SU-DHL-6 (cell line): ENCODE data around the gene MS4A6A.

Source experiments
- H2AFZ ChIP-seq: fragments of 200-600 bp; sonication (generic); 2 replicates; pipeline ENCODE4 v1.6.1; 2014; ENCODE audit warnings: low read depth, mild to moderate bottlenecking, moderate library complexity, mixed read lengths, antibody characterized with exemption, low read length; ENCODE audit not compliant: severe bottlenecking
- H3F3A ChIP-seq: fragments of 200-600 bp; shearing (Covaris generic); 2 replicates; pipeline ENCODE4 v1.6.0; 2016; ENCODE audit warnings: antibody characterized with exemption, mild to moderate bottlenecking; ENCODE audit not compliant: insufficient read depth
- H3K27ac ChIP-seq: fragments of 200-600 bp; sonication (generic); 2 replicates; pipeline ENCODE4 v1.5.1; 2016; ENCODE audit warnings: low read depth, mild to moderate bottlenecking, low read length, moderate library complexity, mixed read lengths
- H3K27me3 ChIP-seq: fragments of 200-600 bp; sonication (generic), shearing (Covaris generic); 2 replicates; pipeline ENCODE4 v1.6.0; 2014; ENCODE audit warnings: mild to moderate bottlenecking, low read length
- H3K36me3 ChIP-seq: fragments of 200-600 bp; sonication (generic); 2 replicates; pipeline ENCODE4 v1.6.1; 2014; ENCODE audit warnings: mild to moderate bottlenecking, low read length, mixed read lengths
- H3K4me2 ChIP-seq: fragments of 300-600, 200-600 bp; shearing (Covaris generic), sonication (generic); 2 replicates; pipeline ENCODE4 v1.6.0; 2014; ENCODE audit warnings: low read length, low read depth, mild to moderate bottlenecking; ENCODE audit not compliant: poor library complexity, severe bottlenecking
- H3K4me3 ChIP-seq: fragments of 200-600 bp; sonication (generic); 2 replicates; pipeline ENCODE4 v1.5.1; 2014; ENCODE audit warnings: antibody characterized with exemption, low read length, mild to moderate bottlenecking, mixed read lengths; ENCODE audit not compliant: insufficient read depth, poor library complexity, severe bottlenecking
- H3K79me2 ChIP-seq: fragments of 200-600 bp; sonication (generic); 2 replicates; pipeline ENCODE4 v1.6.1; 2014; ENCODE audit warnings: mild to moderate bottlenecking, low read length, moderate library complexity; ENCODE audit not compliant: insufficient read depth
- H3K9ac ChIP-seq: fragments of 200-600 bp; sonication (generic); 2 replicates; pipeline ENCODE4 v1.7.0; 2014; ENCODE audit warnings: mild to moderate bottlenecking, low read length
- H3K9me2 ChIP-seq: fragments of 200-600 bp; sonication (generic); replicated peaks from 2 replicates; pipeline ENCODE4 v1.6.1; 2014; ENCODE audit warnings: low read length; ENCODE audit not compliant: insufficient read depth
- H3K9me3 ChIP-seq: fragments of 200-600 bp; sonication (generic); 2 replicates; pipeline ENCODE4 v1.6.1; 2014; ENCODE audit warnings: low read length, mixed read lengths; ENCODE audit not compliant: insufficient read depth
- H4K20me1 ChIP-seq: fragments of 200-600 bp; sonication (generic); 2 replicates; pipeline ENCODE4 v1.6.1; 2014; ENCODE audit warnings: low read depth, mild to moderate bottlenecking, antibody characterized with exemption, low read length, moderate library complexity, mixed read lengths
- CTCF ChIP-seq: fragments of 200-600 bp; sonication (generic); IDR thresholded peaks from one replicate; pipeline ENCODE4 v1.5.1; 2017; ENCODE audit warnings: antibody characterized with exemption, mild to moderate bottlenecking, low read length, moderate library complexity; ENCODE audit not compliant: insufficient read depth, poor library complexity, severe bottlenecking
- EZH2phosphoT487 ChIP-seq: fragments of 200-600 bp; sonication (generic), shearing (Covaris generic); conservative IDR thresholded peaks from 2 replicates; pipeline ENCODE4 v1.6.1; 2018; ENCODE audit warnings: mild to moderate bottlenecking, antibody characterized with exemption, low read length, moderate library complexity, mixed read lengths

The MS4A6A gene

GRCh38 chr11:60211206-60211605, 28.3 kb upstream of the MS4A6A start:
- H4K20me1 ChIP-seq: no peaks in the 10 kb centered on the region
- no peak overlapping the region for H3K9ac ChIP-seq
- TF ChIP-seq EZH2phosphoT487 (no peak), CTCF (no peak)
- no peaks in the 10 kb centered on the region for H3K36me3 ChIP-seq
- H3K4me3 ChIP-seq: no peak overlapping the region
- no peak overlapping the region for H3K4me2 ChIP-seq
- no peak overlapping the region for H2AFZ ChIP-seq
- no peaks in the 10 kb centered on the region for H3K9me2 ChIP-seq
- H3F3A ChIP-seq: no peaks in the 10 kb centered on the region
- no peaks in the 10 kb centered on the region for H3K9me3 ChIP-seq
- no peaks in the 10 kb centered on the region for H3K27me3 ChIP-seq
- no peaks in the 10 kb centered on the region for H3K79me2 ChIP-seq
- H3K27ac ChIP-seq: no peak overlapping the region

DNA sequence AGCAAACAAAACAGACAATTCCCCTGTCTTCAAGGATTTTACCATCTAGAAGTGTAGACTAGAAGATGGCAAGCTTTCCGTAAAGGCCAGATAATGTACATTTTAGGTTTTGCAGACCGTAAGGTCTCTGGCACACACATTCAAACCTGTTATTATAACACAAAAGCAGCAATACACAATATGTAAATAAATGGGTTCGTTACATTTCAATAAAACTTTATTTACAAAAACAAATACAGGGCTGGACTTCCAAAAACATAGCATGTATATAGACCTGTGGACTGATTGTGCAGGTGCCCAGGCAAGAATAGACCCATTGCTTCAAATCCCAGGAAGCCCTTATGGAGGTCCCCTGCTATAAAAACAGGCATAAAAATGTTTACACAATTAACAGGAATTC, 27.1 kb upstream of the MS4A6A start:
- Histone ChIP-seq H3K36me3 (no peaks in the 10 kb centered on the region), H3F3A (no peaks in the 10 kb centered on the region), H3K27ac (no peak overlapping the region), H3K9ac (no peak overlapping the region), H2AFZ (no peak overlapping the region), H3K27me3 (no peaks in the 10 kb centered on the region), H3K9me2 (no peaks in the 10 kb centered on the region), H3K9me3 (no peaks in the 10 kb centered on the region), H3K4me2 (no peak overlapping the region), H3K79me2 (no peaks in the 10 kb centered on the region), H3K4me3 (no peak overlapping the region), H4K20me1 (no peaks in the 10 kb centered on the region)
- TF ChIP-seq EZH2phosphoT487: no peak
- TF ChIP-seq CTCF: no peak

- Histone ChIP-seq H3K4me2 (no peak overlapping the region), H3K9ac (no peak overlapping the region), H3K79me2 (no peaks in the 10 kb centered on the region), H3K9me3 (no peaks in the 10 kb centered on the region), H3K36me3 (no peaks in the 10 kb centered on the region), H3K27ac (no peak overlapping the region), H3K4me3 (no peak overlapping the region), H3K9me2 (no peaks in the 10 kb centered on the region), H3K27me3 (no peaks in the 10 kb centered on the region), H4K20me1 (no peaks in the 10 kb centered on the region), H2AFZ (no peak overlapping the region), H3F3A (no peaks in the 10 kb centered on the region)
- TF ChIP-seq EZH2phosphoT487 (no peak), CTCF (no peak)
Measured at GRCh38 chr11:60208951-60209350, 26.1 kb upstream of the MS4A6A start.
